ENCODE measurements around the gene WFDC5. TPM values are rescaled to one million over a fixed set of nuclear protein-coding genes. Genes with fewer than 3 reads are reported as not detected.

The WFDC5 gene
- total RNA-seq, 1 experiment from 2014 or later, result not detected

DNA sequence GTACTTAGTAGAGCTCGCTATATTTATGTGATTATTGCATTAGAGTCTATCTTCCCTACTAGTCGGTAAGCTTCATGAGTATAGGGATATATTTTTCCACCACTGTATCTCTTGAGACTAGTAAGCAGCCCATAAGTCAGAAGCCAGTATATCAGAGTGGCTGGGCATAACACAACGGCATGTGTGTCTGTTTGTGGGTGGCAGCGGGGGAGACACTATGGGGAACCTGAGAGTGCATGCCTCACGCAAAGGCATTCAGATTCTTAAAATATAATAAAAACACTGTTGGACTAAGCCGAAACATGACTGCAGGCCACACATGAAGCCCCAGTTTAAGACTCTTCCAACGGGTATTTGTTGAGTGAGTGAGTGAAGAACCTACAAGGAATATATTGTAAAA is 22.1 kb downstream of the WFDC5 start:
- H3K4me1 Mint-ChIP-seq (ENCODE audit: low read depth, unreplicated experiment), result no peaks in the 10 kb centered on the region
- H3K36me3 Mint-ChIP-seq (ENCODE audit: insufficient read depth, unreplicated experiment), result peaks cover 5% of the 10 kb centered on the region
- H3K36me3 ChIP-seq (ENCODE audit: control insufficient read depth, insufficient read depth, low read length), result no peaks in the 10 kb centered on the region
- no peak overlapping the region for H3K27ac Mint-ChIP-seq (ENCODE audit: unreplicated experiment)
- H3K4me3 ChIP-seq (ENCODE audit: low read depth, low read length), result no peak overlapping the region
- no peaks in the 10 kb centered on the region for H3K9me3 Mint-ChIP-seq (ENCODE audit: unreplicated experiment)
- no peak for DNase-seq
- no peaks in the 10 kb centered on the region for H3K27me3 ChIP-seq (replicated peaks; ENCODE audit: control insufficient read depth, insufficient read depth, low read length)
- no peak overlapping the region for H3K4me3 Mint-ChIP-seq (ENCODE audit: unreplicated experiment)
- intact Hi-C loops (cut with micrococcal nuclease; ENCODE audit: unreplicated experiment), result no loop called here
- no peaks in the 10 kb centered on the region for H3K9me3 ChIP-seq
- CTCF ChIA-PET, result interaction anchor here (0.6 to 7.0 kb wide), 2 partner anchors 49 to 565 kb away, joined by 3 to 203 read pairs; no protein-coding TSS in a partner anchor
- no peaks in the 10 kb centered on the region for H3K27me3 Mint-ChIP-seq (ENCODE audit: insufficient read depth, unreplicated experiment)
- POLR2A ChIA-PET, result no interaction called here
- H3K4me1 ChIP-seq, result no peaks in the 10 kb centered on the region
- no TSS peak for BruUV-seq (replicated peaks)
- no peak for TF ChIP-seq CTCF (IDR thresholded peaks at IDR 0.05; ENCODE audit: insufficient read depth in 1 of 2, low read depth in 1 of 2, low read length in 1 of 2, severe bottlenecking in 1 of 2, unreplicated experiment in 1 of 2)

GRCh38 chr20:45091366-45091765 is 23.6 kb downstream of the WFDC5 start:
- H3K27me3 Mint-ChIP-seq (ENCODE audit: insufficient read depth, unreplicated experiment), result no peaks in the 10 kb centered on the region
- no peak overlapping the region for H3K27ac Mint-ChIP-seq (ENCODE audit: unreplicated experiment)
- BruUV-seq (replicated peaks), result no TSS peak
- H3K9me3 ChIP-seq, result no peaks in the 10 kb centered on the region
- H3K4me1 Mint-ChIP-seq (ENCODE audit: low read depth, unreplicated experiment), result peaks cover 10% of the 10 kb centered on the region
- no peaks in the 10 kb centered on the region for H3K27me3 ChIP-seq (replicated peaks; ENCODE audit: control insufficient read depth, insufficient read depth, low read length)
- DNase-seq, result no peak
- H3K4me3 Mint-ChIP-seq (ENCODE audit: unreplicated experiment), result no peak overlapping the region
- POLR2A ChIA-PET, result no interaction called here
- TF ChIP-seq CTCF (IDR thresholded peaks at IDR 0.05; ENCODE audit: insufficient read depth in 1 of 2, low read depth in 1 of 2, low read length in 1 of 2, severe bottlenecking in 1 of 2, unreplicated experiment in 1 of 2), result no peak
- H3K36me3 ChIP-seq (ENCODE audit: control insufficient read depth, insufficient read depth, low read length), result no peaks in the 10 kb centered on the region
- intact Hi-C loops (cut with micrococcal nuclease; ENCODE audit: unreplicated experiment), result no loop called here
- peaks cover 5% of the 10 kb centered on the region for H3K36me3 Mint-ChIP-seq (ENCODE audit: insufficient read depth, unreplicated experiment)
- no peaks in the 10 kb centered on the region for H3K9me3 Mint-ChIP-seq (ENCODE audit: unreplicated experiment)
- H3K4me1 ChIP-seq, result no peaks in the 10 kb centered on the region
- CTCF ChIA-PET, result interaction anchor here (0.5 to 7.0 kb wide), 3 partner anchors 14 to 48 kb away, joined by 4 to 203 read pairs (median 4); no protein-coding TSS in a partner anchor
- no peak overlapping the region for H3K4me3 ChIP-seq (ENCODE audit: low read depth, low read length)

- H3K36me3 ChIP-seq (ENCODE audit: control insufficient read depth, insufficient read depth, low read length), result no peaks in the 10 kb centered on the region
- CTCF ChIA-PET, result no interaction called here
Measured at GRCh38 chr20:45090481-45090880, 24.5 kb downstream of the WFDC5 start.

More at GRCh38 chr20:45090481-45090880, 24.5 kb downstream of the WFDC5 start:
- H3K4me1 Mint-ChIP-seq (ENCODE audit: low read depth, unreplicated experiment), result peaks cover 11% of the 10 kb centered on the region
- DNase-seq, result no peak
- H3K4me3 Mint-ChIP-seq (ENCODE audit: unreplicated experiment), result no peak overlapping the region
- no peak overlapping the region for H3K27ac Mint-ChIP-seq (ENCODE audit: unreplicated experiment)
- H3K4me3 ChIP-seq (ENCODE audit: low read depth, low read length), result no peak overlapping the region
- no peaks in the 10 kb centered on the region for H3K27me3 Mint-ChIP-seq (ENCODE audit: insufficient read depth, unreplicated experiment)
- H3K27me3 ChIP-seq (replicated peaks; ENCODE audit: control insufficient read depth, insufficient read depth, low read length), result no peaks in the 10 kb centered on the region
- H3K9me3 ChIP-seq, result no peaks in the 10 kb centered on the region
- intact Hi-C loops (cut with micrococcal nuclease; ENCODE audit: unreplicated experiment), result no loop called here
- no peaks in the 10 kb centered on the region for H3K4me1 ChIP-seq
- H3K36me3 Mint-ChIP-seq (ENCODE audit: insufficient read depth, unreplicated experiment), result peaks cover 6% of the 10 kb centered on the region
- POLR2A ChIA-PET, result no interaction called here
- no peaks in the 10 kb centered on the region for H3K9me3 Mint-ChIP-seq (ENCODE audit: unreplicated experiment)
- TF ChIP-seq CTCF (IDR thresholded peaks at IDR 0.05; ENCODE audit: insufficient read depth in 1 of 2, low read depth in 1 of 2, low read length in 1 of 2, severe bottlenecking in 1 of 2, unreplicated experiment in 1 of 2), result no peak
- BruUV-seq (replicated peaks), result no TSS peak

All from Caco-2 (cell line).